IMR-90 (cell line): ENCODE measurements around the gene TRIP11. TPM values are rescaled to one million over a fixed set of nuclear protein-coding genes. Genes with fewer than 3 reads are reported as not detected.

Experiments used
- ATAC-seq: fragments of 200-7000 bp; cut with Tn5 transposase; 2 replicates; pipeline ENCODE4 v1.9.1; 2020; ENCODE audit warnings: low read depth, mild to moderate bottlenecking, moderate library complexity
- BruUV-seq: library from RNA; stranded (reverse); fragments of 400-500 nt; replicated peaks from 2 replicates; lab custom pipeline; 2021; lab: Mats Ljungman, UMichigan
- CTCF ChIA-PET: fragments of 300-600 bp; formaldehyde crosslinking; extraction: SDS; loops from one replicate; lab custom pipeline; 2021; ENCODE audit warnings: antibody characterized with exemption; lab: Yijun Ruan, JAX
- POLR2A ChIA-PET: fragments of 300-600 bp; sonication (Branson Sonifier 250); formaldehyde crosslinking; loops from one replicate; lab custom pipeline; 2022; ENCODE audit warnings: antibody characterized with exemption; ENCODE audit not compliant: unreplicated experiment; lab: Charles Lee
- DNase-seq: peaks from one replicate; pipeline ENCODE4 v3.0.0; 2013
- H2AFZ ChIP-seq: replicated peaks from 2 replicates; pipeline ENCODE3; 2013; ENCODE audit warnings: low read length, mild to moderate bottlenecking; ENCODE audit not compliant: poor library complexity
- H2AK5ac ChIP-seq: 2 replicates; pipeline ENCODE4 v1.6.1; 2013; ENCODE audit warnings: low read depth, low read length, inconsistent platforms
- H2AK9ac ChIP-seq: replicated peaks from 2 replicates; pipeline ENCODE3; 2013; ENCODE audit warnings: mild to moderate bottlenecking, low read depth, low read length, moderate library complexity; ENCODE audit not compliant: poor library complexity
- H2BK120ac ChIP-seq: 2 replicates; pipeline ENCODE4 v1.6.1; 2013; ENCODE audit warnings: low read depth, low read length, inconsistent platforms
- H2BK15ac ChIP-seq: 3 replicates; pipeline ENCODE4 v1.6.1; 2013; ENCODE audit warnings: low read depth, low read length, inconsistent platforms
- H2BK20ac ChIP-seq: 2 replicates; pipeline ENCODE4 v1.6.1; 2013; ENCODE audit warnings: low read depth, mild to moderate bottlenecking, inconsistent platforms, low read length, moderate library complexity
- H2BK5ac ChIP-seq: 2 replicates; pipeline ENCODE4 v1.6.1; 2013; ENCODE audit warnings: mild to moderate bottlenecking, low read depth, low read length, inconsistent platforms; ENCODE audit not compliant: poor library complexity, severe bottlenecking
- H3K14ac ChIP-seq: replicated peaks from 2 replicates; pipeline ENCODE4 v1.6.1; 2013; ENCODE audit warnings: low read depth, low read length, inconsistent platforms
- H3K18ac ChIP-seq: 2 replicates; pipeline ENCODE4 v1.6.1; 2013; ENCODE audit warnings: low read depth, low read length, control low read depth
- H3K23ac ChIP-seq: 2 replicates; pipeline ENCODE4 v1.6.1; 2013; ENCODE audit warnings: low read depth, low read length, inconsistent platforms
- H3K27ac ChIP-seq: 2 replicates; pipeline ENCODE4 v1.5.1; 2013; ENCODE audit warnings: mild to moderate bottlenecking, control low read depth, low read length; ENCODE audit not compliant: insufficient read depth
- H3K27me3 ChIP-seq: 2 replicates; pipeline ENCODE4 v1.6.1; 2013; ENCODE audit warnings: low read length; ENCODE audit not compliant: control insufficient read depth, insufficient read depth
- H3K36me3 ChIP-seq: 2 replicates; pipeline ENCODE4 v1.6.1; 2013; ENCODE audit warnings: low read length, mixed read lengths; ENCODE audit not compliant: control insufficient read depth, insufficient read depth
- H3K4ac ChIP-seq: 2 replicates; pipeline ENCODE4 v1.6.1; 2013; ENCODE audit warnings: low read depth, low read length, inconsistent platforms
- H3K4me1 ChIP-seq: 2 replicates; pipeline ENCODE4 v1.6.1; 2013; ENCODE audit warnings: low read length, mixed read lengths; ENCODE audit not compliant: control insufficient read depth, insufficient read depth
- H3K4me2 ChIP-seq: 2 replicates; pipeline ENCODE4 v1.6.1; 2013; ENCODE audit warnings: low read depth, mild to moderate bottlenecking, control low read depth, low read length, moderate library complexity
- H3K4me3 ChIP-seq: 2 replicates; pipeline ENCODE4 v1.5.1; 2013; ENCODE audit warnings: low read depth, mild to moderate bottlenecking, control low read depth, low read length, moderate library complexity; ENCODE audit not compliant: insufficient read depth
- H3K56ac ChIP-seq: 2 replicates; pipeline ENCODE4 v1.6.1; 2013; ENCODE audit warnings: low read length, inconsistent platforms; ENCODE audit not compliant: insufficient read depth; ENCODE audit errors: extremely low read depth
- H3K79me1 ChIP-seq, 2 experiments: 2 replicates each; pipeline ENCODE4 v1.6.1; 2013; ENCODE audit warnings: low read length in 2 of 2, inconsistent platforms in 1 of 2, low read depth in 1 of 2
- H3K9ac ChIP-seq: 2 replicates; pipeline ENCODE4 v1.6.1; 2013; ENCODE audit warnings: low read depth, low read length, control low read depth
- H3K9me1 ChIP-seq: 2 replicates; pipeline ENCODE4 v1.6.1; 2013; ENCODE audit warnings: low read length, inconsistent platforms; ENCODE audit not compliant: insufficient read depth
- H3K9me3 ChIP-seq: 2 replicates; pipeline ENCODE4 v1.6.1; 2013; ENCODE audit warnings: low read length; ENCODE audit not compliant: control insufficient read depth, insufficient read depth
- H4K20me1 ChIP-seq: 2 replicates; pipeline ENCODE4 v1.6.1; 2013; ENCODE audit warnings: low read length, inconsistent platforms; ENCODE audit not compliant: insufficient read depth
- H4K5ac ChIP-seq: 2 replicates; pipeline ENCODE4 v1.6.1; 2013; ENCODE audit warnings: mild to moderate bottlenecking, low read depth, low read length, control low read depth
- H4K8ac ChIP-seq, 2 experiments: 2 replicates each; pipeline ENCODE4 v1.6.1; 2013; ENCODE audit warnings: low read depth in 2 of 2, low read length in 2 of 2, control low read depth in 1 of 2, inconsistent platforms in 1 of 2
- H4K91ac ChIP-seq: 2 replicates; pipeline ENCODE4 v1.6.1; 2013; ENCODE audit warnings: low read depth, low read length, inconsistent platforms; ENCODE audit not compliant: insufficient read depth
- CEBPB ChIP-seq: IDR thresholded peaks from 2 replicates; pipeline ENCODE4 v1.6.1; 2012; ENCODE audit warnings: low read depth, low read length, improper control_type of control experiment
- CHD1 ChIP-seq: IDR thresholded peaks from 2 replicates; pipeline ENCODE4 v1.6.1; 2012; ENCODE audit warnings: low read depth, low read length, improper control_type of control experiment
- FOS ChIP-seq: fragments of 150-350 bp; IDR thresholded peaks from 2 replicates; pipeline ENCODE4 v1.6.1; 2016; ENCODE audit warnings: low read depth, low read length
- MAFK ChIP-seq: IDR thresholded peaks from 2 replicates; pipeline ENCODE4 v1.6.1; 2012; ENCODE audit warnings: low read depth, low read length, improper control_type of control experiment
- MAZ ChIP-seq: IDR thresholded peaks from 2 replicates; pipeline ENCODE4 v1.6.1; 2012; ENCODE audit warnings: low read depth, mild to moderate bottlenecking, low read length, improper control_type of control experiment, moderate library complexity, borderline replicate concordance
- NFE2L2 ChIP-seq: fragments of 150-350 bp; IDR thresholded peaks from 2 replicates; pipeline ENCODE4 v1.6.1; 2016; ENCODE audit warnings: low read depth, mild to moderate bottlenecking, low read length
- RCOR1 ChIP-seq: IDR thresholded peaks from 2 replicates; pipeline ENCODE4 v1.6.1; 2012; ENCODE audit warnings: mild to moderate bottlenecking, low read length, improper control_type of control experiment; ENCODE audit not compliant: insufficient replicate concordance
- RFX5 ChIP-seq: IDR thresholded peaks from 2 replicates; pipeline ENCODE4 v1.8.0; 2012; ENCODE audit warnings: low read depth, mild to moderate bottlenecking, low read length, moderate library complexity
- WGBS, 2 experiments: methylation state at CpG; one replicate each; pipeline versions ENCODE4 v1.1.5 to v1.1.7; 2013; ENCODE audit warnings: missing lambda C conversion rate in 2 of 2; ENCODE audit not compliant: insufficient read length in 1 of 2; ENCODE audit errors: extremely low coverage in 2 of 2; 5-methylcytosine and 5-hydroxymethylcytosine counted together
- dilution Hi-C: fragments of 300-500 bp; cut with HindIII; formaldehyde crosslinking; loops from one replicate; pipeline ENCODE4 v1.14.3; 2018; ENCODE audit warnings: low sequenced_read_pairs; ENCODE audit not compliant: unreplicated experiment
- in situ Hi-C: fragments of 300-500 bp; cut with MboI; formaldehyde crosslinking; loops from 3 replicates; pipeline ENCODE4 v1.14.3; 2019; ENCODE audit warnings: low sequenced_read_pairs, inconsistent platforms, mixed read lengths
- intact Hi-C: fragments of 100-400 bp; cut with micrococcal nuclease; formaldehyde crosslinking; loops from 2 replicates; pipeline ENCODE4 v1.10.0; 2022
- polyA plus RNA-seq, 3 experiments: library from polyadenylated mRNA; depleted of rRNA; stranded (reverse); fragments of >200 nt; gene quantifications; 2 replicates each; pipeline ENCODE4 v1.2.3, GENCODE V29; 2012; ENCODE audit warnings: low replicate concordance in 1 of 3
- total RNA-seq: library from RNA; depleted of rRNA; stranded (reverse); fragments of >200 nt; gene quantifications from 2 replicates; pipeline ENCODE4 v1.2.3, GENCODE V29; 2012
- TF ChIP-seq, protein P1 (sequence below): fragments of 150-350 bp; IDR thresholded peaks from 2 replicates; pipeline ENCODE4 v1.6.1; 2016; ENCODE audit warnings: low read depth, mild to moderate bottlenecking, low read length, moderate library complexity, borderline replicate concordance

The TRIP11 gene
- total and polyA plus RNA-seq, 2 of the 4 experiments (the other 2 are of a cell fraction), result 6.8 to 83.5 TPM

DNA sequence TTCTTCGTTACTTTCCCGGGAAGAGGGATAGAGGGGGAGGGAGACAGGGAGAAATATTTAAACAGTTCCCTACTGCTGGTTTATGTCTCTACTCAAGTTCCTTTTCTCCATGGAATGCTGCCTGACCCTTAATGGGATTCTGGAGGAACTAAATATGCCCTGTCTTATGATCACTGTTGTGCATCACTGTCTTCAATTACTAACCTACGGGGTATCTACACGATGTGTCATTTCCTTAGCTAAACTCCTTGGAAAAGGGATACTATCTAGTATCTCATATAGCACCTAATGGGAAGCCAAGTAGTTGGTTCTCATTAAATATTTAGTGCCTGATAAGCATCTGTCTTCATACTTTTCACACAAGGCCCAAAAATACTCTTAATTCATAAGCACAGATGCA, 54.9 kb downstream of the TRIP11 start:
- no peak overlapping the region for H2BK15ac ChIP-seq
- no peak overlapping the region for H3K56ac ChIP-seq
- no peak overlapping the region for H3K9ac ChIP-seq
- H3K9me1 ChIP-seq, result 0 out of 2 replicates have a peak, but pooled peaks cover 3% of the 10 kb centered on the region
- POLR2A ChIA-PET, result no interaction called here
- peaks cover 4% of the 10 kb centered on the region; the same call in 1 of the 2 replicates for H3K4me1 ChIP-seq
- H3K4me3 ChIP-seq, result no peak overlapping the region
- H3K23ac ChIP-seq, result no peak overlapping the region
- H3K27ac ChIP-seq, result no peak overlapping the region
- no peaks in the 10 kb centered on the region for H3K27me3 ChIP-seq
- H3K14ac ChIP-seq, result no peak overlapping the region
- intact Hi-C loops (no loop called here), dilution Hi-C loops (no loop called here), in situ Hi-C loops (no loop called here)
- H3K18ac ChIP-seq, result no peak overlapping the region; the same call in 1 of the 2 replicates
- peak; percentile 71 for ATAC-seq
- no peak overlapping the region for H4K8ac ChIP-seq
- CTCF ChIA-PET, result no interaction called here
- no peak overlapping the region for H2AK5ac ChIP-seq
- WGBS, 2 experiments, result no CpG with 5 or more reads among the region's 4 CpGs
- peak; percentile 80 for DNase-seq
- H2BK120ac ChIP-seq, result no peak overlapping the region
- H4K91ac ChIP-seq, result no peak overlapping the region
- TF ChIP-seq RFX5 (no peak), FOS (no peak), CHD1 (no peak), MAFK (no peak), MAZ (no peak), NFE2L2 (no peak), RCOR1 (no peak), CEBPB (no peak)
- TF ChIP-seq, protein P1, sequence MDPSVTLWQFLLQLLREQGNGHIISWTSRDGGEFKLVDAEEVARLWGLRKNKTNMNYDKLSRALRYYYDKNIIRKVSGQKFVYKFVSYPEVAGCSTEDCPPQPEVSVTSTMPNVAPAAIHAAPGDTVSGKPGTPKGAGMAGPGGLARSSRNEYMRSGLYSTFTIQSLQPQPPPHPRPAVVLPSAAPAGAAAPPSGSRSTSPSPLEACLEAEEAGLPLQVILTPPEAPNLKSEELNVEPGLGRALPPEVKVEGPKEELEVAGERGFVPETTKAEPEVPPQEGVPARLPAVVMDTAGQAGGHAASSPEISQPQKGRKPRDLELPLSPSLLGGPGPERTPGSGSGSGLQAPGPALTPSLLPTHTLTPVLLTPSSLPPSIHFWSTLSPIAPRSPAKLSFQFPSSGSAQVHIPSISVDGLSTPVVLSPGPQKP, result no peak
- no peak overlapping the region for H2AK9ac ChIP-seq
- peaks cover 9% of the 10 kb centered on the region for H3K36me3 ChIP-seq
- no peak overlapping the region for H2AFZ ChIP-seq
- no peaks in the 10 kb centered on the region for H3K9me3 ChIP-seq
- H2BK5ac ChIP-seq, result peak overlapping the region; percentile 52
- H3K4ac ChIP-seq, result no peak overlapping the region
- no TSS peak for BruUV-seq
- no peaks in the 10 kb centered on the region for H4K20me1 ChIP-seq
- no peak overlapping the region for H4K5ac ChIP-seq
- H3K79me1 ChIP-seq, result peaks cover 10 to 26% of the 10 kb centered on the region in 2 experiments
- peak overlapping the region; percentile 31; the same call in 1 of the 2 replicates for H3K4me2 ChIP-seq
- H2BK20ac ChIP-seq, result no peak overlapping the region
